Peyer's patch (tissue), 4 donors: ENCODE data around the gene ADAMTS2.

Experiments
- CTCF ChIP-seq, 6 experiments: fragments of 450-650 bp in 4 of 6; fragments of 200-600 bp in 2 of 6; sonication (generic) in 1 of 6; IDR thresholded peaks; one replicate each; pipeline ENCODE4 v1.5.1; 2017 to 2019; ENCODE audit warnings: antibody characterized with exemption in 6 of 6, mild to moderate bottlenecking in 3 of 6, moderate library complexity in 1 of 6
- POLR2A ChIP-seq, 2 donors: fragments of 450-650 bp; IDR thresholded peaks; one replicate each; pipeline ENCODE4 v1.5.1; 2017; ENCODE audit warnings: antibody characterized with exemption in 2 of 2, mild to moderate bottlenecking in 2 of 2, moderate library complexity in 2 of 2

GRCh38 chr5:179266291-179267070 lies 78.8 kb downstream of the ADAMTS2 start:
- TF ChIP-seq POLR2A (IDR thresholded peaks at IDR 0.05) (no peak), CTCF (IDR thresholded peaks at IDR 0.05) (no peak)
